Measurements from ENCODE around the gene PROM2.

PROM2 gene

GRCh38 chr2:95336406-95336805 lies 62.2 kb downstream of the PROM2 start:
- no peak for DNase-seq (ENCODE audit: extremely low read depth in 1 of 2, low read depth in 1 of 2)

GRCh38 chr2:95337829-95338228 lies 63.6 kb downstream of the PROM2 start:
- no peak for DNase-seq (ENCODE audit: extremely low read depth in 1 of 2, low read depth in 1 of 2)
